ENCODE measurements around the gene PLXDC1.
"Not testable (repeated sequence)": the region's sequence is repeated elsewhere in the genome, so short reads cannot be mapped to it uniquely, and the experiment has no call there.

The PLXDC1 gene

DNA sequence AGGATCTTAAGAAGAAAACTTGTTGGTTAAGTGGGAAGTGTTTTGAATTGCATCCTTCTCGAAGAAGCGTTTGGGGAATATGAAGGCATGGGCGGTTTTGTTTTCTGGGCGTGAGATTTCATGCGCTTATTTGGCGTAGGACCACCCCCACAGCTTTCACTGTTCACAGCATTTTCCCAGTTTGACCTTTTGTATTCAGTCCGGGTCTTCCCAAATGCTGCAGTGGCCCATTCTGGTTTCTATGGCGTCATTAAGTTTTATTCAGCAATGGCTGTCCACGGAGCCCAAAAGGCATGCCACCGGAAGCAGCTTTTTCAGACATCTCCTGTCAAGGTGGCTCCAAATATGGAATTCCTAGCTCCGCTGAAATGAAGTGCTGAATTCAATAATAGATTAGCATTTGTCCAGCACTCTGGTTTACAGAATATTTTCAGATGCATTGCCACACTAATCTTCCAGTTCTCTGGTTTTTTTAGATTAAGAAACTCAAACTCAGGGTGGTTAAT, 93.7 kb downstream of the PLXDC1 start:
- ChIA-PET CTCF (no interaction called here), POLR2A (ENCODE audit: low non-redundant PET) (interaction anchor here (0.7 kb wide), 1 partner anchor 34 kb away, joined by 8 read pairs; no protein-coding TSS in a partner anchor)
- TF ChIP-seq, protein P1, sequence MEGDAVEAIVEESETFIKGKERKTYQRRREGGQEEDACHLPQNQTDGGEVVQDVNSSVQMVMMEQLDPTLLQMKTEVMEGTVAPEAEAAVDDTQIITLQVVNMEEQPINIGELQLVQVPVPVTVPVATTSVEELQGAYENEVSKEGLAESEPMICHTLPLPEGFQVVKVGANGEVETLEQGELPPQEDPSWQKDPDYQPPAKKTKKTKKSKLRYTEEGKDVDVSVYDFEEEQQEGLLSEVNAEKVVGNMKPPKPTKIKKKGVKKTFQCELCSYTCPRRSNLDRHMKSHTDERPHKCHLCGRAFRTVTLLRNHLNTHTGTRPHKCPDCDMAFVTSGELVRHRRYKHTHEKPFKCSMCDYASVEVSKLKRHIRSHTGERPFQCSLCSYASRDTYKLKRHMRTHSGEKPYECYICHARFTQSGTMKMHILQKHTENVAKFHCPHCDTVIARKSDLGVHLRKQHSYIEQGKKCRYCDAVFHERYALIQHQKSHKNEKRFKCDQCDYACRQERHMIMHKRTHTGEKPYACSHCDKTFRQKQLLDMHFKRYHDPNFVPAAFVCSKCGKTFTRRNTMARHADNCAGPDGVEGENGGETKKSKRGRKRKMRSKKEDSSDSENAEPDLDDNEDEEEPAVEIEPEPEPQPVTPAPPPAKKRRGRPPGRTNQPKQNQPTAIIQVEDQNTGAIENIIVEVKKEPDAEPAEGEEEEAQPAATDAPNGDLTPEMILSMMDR (conservative IDR thresholded peaks at IDR 0.05; ENCODE audit: low read depth): no peak
- no peak for DNase-seq (ENCODE audit: low spot score)
- H3K27ac ChIP-seq: no peak overlapping the region

DNA sequence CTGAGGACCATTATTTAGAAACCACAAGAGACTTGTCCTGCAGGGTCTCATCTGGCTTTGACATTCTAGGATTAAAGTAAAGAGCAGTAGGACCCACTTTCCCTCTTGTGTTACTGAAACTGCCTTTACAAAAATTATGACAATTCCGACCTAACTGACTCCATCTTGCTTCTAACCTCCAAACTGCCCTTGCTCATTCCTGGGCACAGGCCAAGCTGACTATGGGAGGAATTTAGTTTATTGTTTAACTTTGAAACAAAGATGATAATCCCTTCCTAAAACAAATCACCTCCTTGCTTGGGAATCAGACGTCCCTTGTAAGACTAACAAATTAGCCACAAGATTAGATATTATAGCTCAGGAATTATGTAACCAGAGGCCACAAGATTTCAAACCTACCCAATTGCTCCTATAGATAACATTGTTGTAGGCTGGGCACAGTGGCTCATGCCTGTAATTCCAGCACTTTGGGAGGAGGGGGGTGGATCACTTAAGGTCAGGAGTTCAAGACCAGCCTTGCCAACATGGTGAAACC, 97.3 kb downstream of the PLXDC1 start:
- no peak for DNase-seq (ENCODE audit: low spot score)
- ChIA-PET CTCF (no interaction called here), POLR2A (ENCODE audit: low non-redundant PET) (interaction anchor here (0.6 kb wide), 1 partner anchor 906 kb away, joined by 4 read pairs; no protein-coding TSS in a partner anchor)
- TF ChIP-seq, protein P1 (conservative IDR thresholded peaks at IDR 0.05; ENCODE audit: low read depth): no peak
- no peak overlapping the region for H3K27ac ChIP-seq

DNA sequence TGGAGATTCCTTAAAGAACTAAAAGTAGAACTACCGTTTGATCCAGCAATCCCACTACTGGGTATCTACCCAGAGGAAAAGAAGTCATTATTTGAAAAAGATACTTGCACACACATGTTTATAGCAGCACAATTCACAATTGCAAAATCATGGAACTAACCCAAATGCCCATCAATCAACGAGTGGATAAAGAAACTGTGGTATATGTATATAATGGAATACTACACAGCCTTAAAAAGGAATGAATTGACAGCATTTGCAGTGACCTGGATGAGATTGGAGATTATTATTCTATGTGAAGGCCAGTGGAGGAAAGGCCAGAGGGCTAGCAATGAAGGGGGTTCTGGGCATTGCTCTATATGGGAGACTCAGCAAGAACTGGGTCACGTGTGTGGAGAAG, 99.0 kb downstream of the PLXDC1 start:
- H3K27ac ChIP-seq; CTCF ChIA-PET; DNase-seq (ENCODE audit: low spot score); POLR2A ChIA-PET (ENCODE audit: low non-redundant PET): not testable (repeated sequence)

DNA sequence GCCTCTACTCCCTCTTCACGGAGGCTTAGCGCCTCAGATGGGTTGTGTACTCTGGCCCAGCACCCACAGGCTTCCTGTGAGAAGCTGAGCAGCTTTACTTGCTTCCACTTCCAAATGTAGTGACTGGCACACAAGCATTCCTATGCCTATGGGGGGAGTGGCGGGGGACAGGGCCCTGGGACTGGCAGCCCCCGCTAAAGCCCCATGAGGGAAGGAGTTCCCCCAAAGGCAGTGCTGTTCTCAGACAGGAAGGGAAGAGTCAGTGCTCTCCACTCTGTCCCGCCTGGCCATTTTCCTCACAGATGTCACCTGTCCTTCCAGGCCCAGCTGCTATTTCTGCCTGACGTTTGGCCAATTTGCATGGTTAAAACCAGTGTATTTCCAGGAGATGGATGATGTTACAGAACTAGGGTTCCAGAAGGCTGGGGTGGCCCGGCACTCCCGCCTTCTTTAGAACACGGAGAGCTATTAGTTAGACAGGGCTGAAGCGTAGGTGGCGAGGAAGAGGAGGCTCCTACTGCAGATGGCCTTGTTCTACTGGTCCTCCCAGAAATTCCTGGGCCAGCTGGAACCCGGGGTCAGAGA, 100.3 kb downstream of the PLXDC1 start:
- TF ChIP-seq, protein P1 (conservative IDR thresholded peaks at IDR 0.05; ENCODE audit: low read depth): no peak
- POLR2A ChIA-PET (ENCODE audit: low non-redundant PET): no interaction called here
- CTCF ChIA-PET: no interaction called here
- H3K27ac ChIP-seq: no peak overlapping the region
- no peak for DNase-seq (ENCODE audit: low spot score)

DNA sequence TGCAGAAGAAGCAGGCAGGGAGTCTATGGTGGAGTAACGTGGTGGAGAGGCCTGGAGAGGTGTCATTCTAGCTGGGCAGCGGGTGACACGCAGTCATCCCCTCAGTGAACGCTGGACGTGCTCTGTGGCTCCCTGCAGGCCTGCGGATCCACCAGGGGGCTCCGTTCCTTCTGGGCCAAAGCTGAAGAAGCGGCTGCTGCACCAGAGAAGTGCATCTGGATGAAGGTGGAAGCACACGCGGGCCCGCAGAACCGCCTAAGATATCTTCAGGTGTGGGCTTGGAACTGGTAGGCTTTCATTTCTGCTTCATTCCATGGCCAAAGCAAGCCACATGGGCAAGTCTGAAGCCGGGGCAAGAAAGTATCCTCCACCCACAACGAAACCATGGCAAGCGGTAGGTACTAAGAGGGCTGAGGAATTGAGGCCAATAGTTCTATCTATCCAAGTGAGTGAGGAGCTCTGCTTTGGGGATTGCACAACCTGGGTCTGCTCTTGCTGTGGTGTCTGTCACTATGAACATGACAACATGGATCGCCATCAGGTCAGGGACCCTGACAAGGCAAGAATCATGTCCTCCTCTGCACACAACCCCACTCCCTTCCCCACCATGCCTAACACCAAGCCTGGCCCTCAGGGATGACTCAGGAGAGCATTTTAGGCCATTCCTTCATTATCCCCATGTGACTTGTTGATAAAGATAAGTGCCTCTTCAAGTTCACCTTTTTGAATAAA, 105.3 kb downstream of the PLXDC1 start:
- ChIA-PET POLR2A (ENCODE audit: low non-redundant PET) (no interaction called here), CTCF (interaction anchor here (0.7 kb wide), 1 partner anchor 62 kb away, joined by 4 read pairs; no protein-coding TSS in a partner anchor)
- TF ChIP-seq, protein P1 (conservative IDR thresholded peaks at IDR 0.05; ENCODE audit: low read depth): no peak
- no peak overlapping the region for H3K27ac ChIP-seq
- no peak for DNase-seq (ENCODE audit: low spot score)

DNA sequence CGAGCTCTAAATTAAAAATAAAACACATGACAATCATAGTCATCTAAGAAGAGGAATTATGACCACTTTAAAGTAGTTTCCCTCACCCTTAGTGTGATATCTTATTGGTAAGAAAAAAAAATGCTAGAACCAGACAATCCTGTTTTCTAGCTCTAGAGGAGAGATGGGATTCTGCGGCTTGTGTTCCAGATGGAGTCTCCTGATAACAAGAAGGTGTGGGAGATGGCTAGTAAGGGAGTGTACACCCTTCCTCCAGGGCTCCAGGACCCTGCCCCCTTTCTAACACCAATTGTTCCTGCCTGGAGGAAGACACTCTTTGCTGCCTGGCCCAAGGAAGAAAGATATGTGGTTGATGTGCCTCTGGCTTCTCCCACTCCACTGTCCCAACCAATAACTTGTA, 115.4 kb downstream of the PLXDC1 start:
- TF ChIP-seq, protein P1 (conservative IDR thresholded peaks at IDR 0.05; ENCODE audit: low read depth): no peak
- DNase-seq (ENCODE audit: low spot score): no peak
- H3K27ac ChIP-seq: no peak overlapping the region
- POLR2A ChIA-PET (ENCODE audit: low non-redundant PET): no interaction called here
- CTCF ChIA-PET: no interaction called here

DNA sequence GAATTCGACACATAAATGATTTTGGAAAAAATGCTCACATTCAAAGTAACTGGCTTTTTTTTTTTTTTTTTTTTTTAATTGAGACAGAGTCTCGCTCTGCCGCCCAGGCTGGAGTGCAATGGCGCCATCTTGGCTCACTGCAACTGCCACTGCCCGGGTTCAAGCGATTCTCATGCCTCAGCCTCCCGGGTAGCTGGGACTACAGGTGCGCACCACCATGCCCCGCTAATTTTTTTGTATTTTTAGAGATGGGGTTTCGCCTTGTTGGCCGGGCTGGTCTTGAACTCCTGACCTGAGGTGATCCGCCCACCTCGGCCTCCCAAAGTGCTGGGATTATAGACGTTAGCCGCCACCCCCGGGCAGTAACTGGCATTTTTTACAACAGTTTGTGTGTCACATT, 115.9 kb downstream of the PLXDC1 start:
- POLR2A ChIA-PET (ENCODE audit: low non-redundant PET); CTCF ChIA-PET; H3K27ac ChIP-seq; DNase-seq (ENCODE audit: low spot score): not testable (repeated sequence)

All from RWPE1 (cell line).